Putamen (tissue), 1 donor: ENCODE measurements around the gene CLPTM1L.
"Not testable (repeated sequence)": the region's sequence is repeated elsewhere in the genome, so short reads cannot be mapped to it uniquely, and the experiment has no call there.

Experiments
- DNase-seq: peaks from one replicate; pipeline ENCODE4 v3.0.0-alpha.2; 2016; ENCODE audit warnings: low spot score

The CLPTM1L gene

GRCh38 chr5:1339818-1340210 lies 5.1 kb downstream of the CLPTM1L start:
- DNase-seq = not testable (repeated sequence)

GRCh38 chr5:1339139-1339817 lies 5.6 kb downstream of the CLPTM1L start:
- not testable (repeated sequence) for DNase-seq

GRCh38 chr5:1338506-1339070 lies 6.3 kb downstream of the CLPTM1L start:
- no peak for DNase-seq

- no peak for DNase-seq
These were observed 6.8 kb downstream of the CLPTM1L start for GRCh38 chr5:1338196-1338490.

- DNase-seq = no peak
These were observed 7.3 kb downstream of the CLPTM1L start for GRCh38 chr5:1337489-1338195.

GRCh38 chr5:1336749-1337488 lies 8.0 kb downstream of the CLPTM1L start:
- no peak for DNase-seq

GRCh38 chr5:1336106-1336561 lies 8.8 kb downstream of the CLPTM1L start:
- DNase-seq = no peak

- DNase-seq = no peak
These were observed 9.3 kb downstream of the CLPTM1L start for GRCh38 chr5:1335540-1336095.

GRCh38 chr5:1334831-1335539 lies 9.9 kb downstream of the CLPTM1L start:
- no peak for DNase-seq

GRCh38 chr5:1333986-1334385 lies 10.9 kb downstream of the CLPTM1L start:
- DNase-seq = no peak

- not testable (repeated sequence) for DNase-seq
These were observed 11.6 kb downstream of the CLPTM1L start for GRCh38 chr5:1333286-1333685.

GRCh38 chr5:1332461-1333001 lies 12.4 kb downstream of the CLPTM1L start:
- DNase-seq = no peak

GRCh38 chr5:1331861-1332405 lies 13.0 kb downstream of the CLPTM1L start:
- no peak for DNase-seq

- no peak for DNase-seq
These were observed 13.8 kb downstream of the CLPTM1L start for GRCh38 chr5:1330847-1331831.

- DNase-seq = no peak
These were observed 14.6 kb downstream of the CLPTM1L start for GRCh38 chr5:1330146-1330846.

GRCh38 chr5:1329111-1329579 lies 15.8 kb downstream of the CLPTM1L start:
- DNase-seq = no peak

- not testable (repeated sequence) for DNase-seq
These were observed 16.4 kb downstream of the CLPTM1L start for GRCh38 chr5:1328237-1329110.
